HG03378 (cell line): ENCODE data around the gene RPS14.

ENCODE experiments used
- ATAC-seq: cut with Tn5 transposase; IDR thresholded peaks from one replicate; pipeline ENCODE4 v1.9.1; 2021; ENCODE audit warnings: mild to moderate bottlenecking, moderate library complexity; ENCODE audit not compliant: unreplicated experiment

RPS14 gene

GRCh38 chr5:150401376-150402228 is 47.9 kb downstream of the RPS14 start:
- ATAC-seq, result no peak

- no peak for ATAC-seq
Observed at GRCh38 chr5:150401076-150401375, 48.5 kb downstream of the RPS14 start.

- no peak for ATAC-seq
Observed at GRCh38 chr5:150400316-150401075, 49.0 kb downstream of the RPS14 start.

GRCh38 chr5:150399524-150400211 is 49.9 kb downstream of the RPS14 start:
- ATAC-seq, result peak; percentile 1

- peak; percentile 59 for ATAC-seq
Observed at GRCh38 chr5:150398722-150399523, 50.6 kb downstream of the RPS14 start.

- no peak for ATAC-seq
Observed at GRCh38 chr5:150397782-150398721, 51.5 kb downstream of the RPS14 start.

- ATAC-seq, result no peak
Observed at GRCh38 chr5:150397146-150397781, 52.3 kb downstream of the RPS14 start.

GRCh38 chr5:150396267-150396666 is 53.3 kb downstream of the RPS14 start:
- ATAC-seq, result no peak

GRCh38 chr5:150395688-150395975 is 53.9 kb downstream of the RPS14 start:
- no peak for ATAC-seq

GRCh38 chr5:150394912-150395687 is 54.4 kb downstream of the RPS14 start:
- ATAC-seq, result no peak

GRCh38 chr5:150394131-150394530 is 55.4 kb downstream of the RPS14 start:
- no peak for ATAC-seq

- no peak for ATAC-seq
Observed at GRCh38 chr5:150393096-150393645, 56.4 kb downstream of the RPS14 start.

GRCh38 chr5:150392680-150393079 is 56.9 kb downstream of the RPS14 start:
- no peak for ATAC-seq
